Liver (tissue), 9 donors: ENCODE results near the gene PPP1CC. TPM values are rescaled to one million over a fixed set of nuclear protein-coding genes. Genes with fewer than 3 reads are reported as not detected.

Experiments used
- DNase-seq: peaks from one replicate; pipeline ENCODE4 v3.0.0-alpha.2; 2017; ENCODE audit warnings: low spot score
- H3K27ac ChIP-seq, 2 donors: one replicate each; pipeline ENCODE4 v1.7.0; 2013; ENCODE audit warnings: inconsistent platforms in 2 of 2, low read length in 2 of 2, control low read depth in 1 of 2, low read depth in 1 of 2, mild to moderate bottlenecking in 1 of 2
- H3K27me3 ChIP-seq, 4 donors: one replicate each; pipeline versions ENCODE4 v1.6.1 to v1.7.0; 2013; ENCODE audit warnings: low read length in 3 of 4, inconsistent platforms in 1 of 4, mild to moderate bottlenecking in 1 of 4, moderate library complexity in 1 of 4; ENCODE audit not compliant: control insufficient read depth in 4 of 4, insufficient read depth in 4 of 4
- H3K36me3 ChIP-seq, 4 donors: one replicate each; pipeline versions ENCODE4 v1.6.1 to v1.7.0; 2013; ENCODE audit warnings: low read length in 3 of 4, mild to moderate bottlenecking in 3 of 4, low read depth in 1 of 4, moderate library complexity in 1 of 4; ENCODE audit not compliant: control insufficient read depth in 4 of 4, insufficient read depth in 3 of 4
- H3K4me1 ChIP-seq, 4 donors: one replicate each; pipeline versions ENCODE4 v1.6.1 to v1.7.0; 2013; ENCODE audit warnings: low read length in 3 of 4, mild to moderate bottlenecking in 3 of 4, moderate library complexity in 1 of 4; ENCODE audit not compliant: control insufficient read depth in 4 of 4, insufficient read depth in 4 of 4
- H3K4me3 ChIP-seq, 3 donors: one replicate each; pipeline versions ENCODE4 v1.6.1 to v1.7.0; 2013; ENCODE audit warnings: low read length in 3 of 3, control low read depth in 1 of 3, low read depth in 1 of 3, mild to moderate bottlenecking in 1 of 3
- H3K9ac ChIP-seq, 2 donors: one replicate each; pipeline ENCODE4 v1.7.0; 2013; ENCODE audit warnings: low read length in 2 of 2, mild to moderate bottlenecking in 2 of 2, moderate library complexity in 2 of 2, control low read depth in 1 of 2, low read depth in 1 of 2
- H3K9me3 ChIP-seq, 4 donors: one replicate each; pipeline versions ENCODE4 v1.6.1 to v1.7.0; 2013; ENCODE audit warnings: low read length in 3 of 4; ENCODE audit not compliant: control insufficient read depth in 4 of 4
- ATF3 ChIP-seq: IDR thresholded peaks from 2 replicates; pipeline ENCODE4 v1.6.1; 2016; ENCODE audit warnings: antibody characterized with exemption
- CTCF ChIP-seq: fragments of 150-350 bp; IDR thresholded peaks from 2 replicates; pipeline ENCODE4 v1.5.1; 2017; ENCODE audit warnings: improper control_type of control experiment, low read depth, low read length; ENCODE audit not compliant: missing input control
- EGR1 ChIP-seq, 2 donors: IDR thresholded peaks; 2 replicates each; pipeline ENCODE4 v1.6.1; 2016 to 2018; ENCODE audit warnings: antibody characterized with exemption in 2 of 2, low read depth in 2 of 2
- FOXA1 ChIP-seq: IDR thresholded peaks from 2 replicates; pipeline ENCODE4 v1.6.1; 2016; ENCODE audit warnings: antibody characterized with exemption
- FOXA2 ChIP-seq: IDR thresholded peaks from 2 replicates; pipeline ENCODE4 v1.6.1; 2016; ENCODE audit warnings: antibody characterized with exemption
- GABPA ChIP-seq, 2 donors: IDR thresholded peaks in 1 of 2; conservative IDR thresholded peaks in 1 of 2; 2 replicates each; pipeline ENCODE4 v1.6.1; 2016; ENCODE audit warnings: antibody characterized with exemption in 2 of 2, mild to moderate bottlenecking in 1 of 2, moderate library complexity in 1 of 2
- HNF4A ChIP-seq, 2 donors: conservative IDR thresholded peaks; 2 replicates each; pipeline ENCODE4 v1.6.1; 2016; ENCODE audit warnings: antibody characterized with exemption in 2 of 2, mild to moderate bottlenecking in 2 of 2
- JUND ChIP-seq, 2 donors: IDR thresholded peaks; 2 replicates each; pipeline ENCODE4 v1.6.1; 2016; ENCODE audit warnings: antibody characterized with exemption in 2 of 2
- MAX ChIP-seq: IDR thresholded peaks from 2 replicates; pipeline ENCODE4 v1.6.1; 2016; ENCODE audit warnings: antibody characterized with exemption
- NR2F2 ChIP-seq: IDR thresholded peaks from 2 replicates; pipeline ENCODE4 v1.6.1; 2016; ENCODE audit warnings: antibody characterized with exemption
- RAD21 ChIP-seq, 2 donors: IDR thresholded peaks; 2 replicates each; pipeline ENCODE4 v1.6.1; 2016; ENCODE audit warnings: antibody characterized with exemption in 2 of 2, mild to moderate bottlenecking in 2 of 2
- REST ChIP-seq: IDR thresholded peaks from 2 replicates; pipeline ENCODE4 v1.6.1; 2016; ENCODE audit warnings: antibody characterized with exemption, mild to moderate bottlenecking
- RXRA ChIP-seq, 2 donors: IDR thresholded peaks; 2 replicates each; pipeline ENCODE4 v1.6.1; 2017 to 2018; ENCODE audit warnings: antibody characterized with exemption in 2 of 2, mild to moderate bottlenecking in 1 of 2
- SP1 ChIP-seq: IDR thresholded peaks from 2 replicates; pipeline ENCODE4 v1.6.1; 2018; ENCODE audit warnings: antibody characterized with exemption, mild to moderate bottlenecking
- TAF1 ChIP-seq: conservative IDR thresholded peaks from 2 replicates; pipeline ENCODE4 v1.6.1; 2016; ENCODE audit warnings: antibody characterized with exemption, mild to moderate bottlenecking
- YY1 ChIP-seq: IDR thresholded peaks from 2 replicates; pipeline ENCODE4 v1.6.1; 2016; ENCODE audit warnings: antibody characterized with exemption, mild to moderate bottlenecking
- ZBTB33 ChIP-seq: IDR thresholded peaks from 2 replicates; pipeline ENCODE4 v1.6.1; 2016; ENCODE audit warnings: antibody characterized with exemption
- WGBS: extraction: QIAGEN DNeasy Blood & Tissue Kit; methylation state at CpG from one replicate; pipeline ENCODE4 v1.1.7; 2013; 5-methylcytosine and 5-hydroxymethylcytosine counted together
- polyA plus RNA-seq, 2 donors: library from polyadenylated mRNA; stranded (reverse) in 1 of 2; unstranded in 1 of 2; fragments of 200-250 nt in 1 of 2; fragments of >200 nt in 1 of 2; fragmentation: Nextera tagmentation in 1 of 2; extraction: Ambion mirVana in 1 of 2; gene quantifications; one replicate each; pipeline versions ENCODE4 v1.2.1 to v1.2.3, GENCODE V29; 2013 to 2015
- total RNA-seq, 2 donors: library from RNA; depleted of rRNA; stranded (reverse); fragments of >200 nt; gene quantifications; one replicate each; pipeline ENCODE4 v1.2.3, GENCODE V29; 2014
- donor health status: healthy.
- donor health status: healthy.
- donor health status: healthy.
- donor health status: healthy.
- donor health status: healthy.

Gene PPP1CC
- total and polyA plus RNA-seq, 4 donors, result 22.1 to 73.2 (median 36.0) TPM

- DNase-seq, result no peak
- no peaks in the 10 kb centered on the region for H3K27me3 ChIP-seq
- WGBS, result 96% methylated on average over 5 of the region's 5 CpGs
- TF ChIP-seq NR2F2 (no peak), YY1 (no peak), TAF1 (no peak), MAX (no peak), CTCF (no peak), FOXA2 (no peak), REST (no peak), SP1 (no peak), EGR1 (IDR thresholded peaks at IDR 0.05; ENCODE audit: low read depth in 2 of 2) (no peak), RXRA (IDR thresholded peaks at IDR 0.05) (no peak), JUND (IDR thresholded peaks at IDR 0.05) (no peak)
- H3K4me3 ChIP-seq, result no peak overlapping the region
- H3K9me3 ChIP-seq, result no peaks in the 10 kb centered on the region
- no peak overlapping the region for H3K9ac ChIP-seq
- H3K36me3 ChIP-seq, result no peaks in the 10 kb centered on the region
- peaks cover 0 to 6% (median 2%) of the 10 kb centered on the region in 4 donors for H3K4me1 ChIP-seq
- H3K27ac ChIP-seq, result no peak overlapping the region
Observed at GRCh38 chr12:110702081-110702480, 40.6 kb downstream of the PPP1CC start.

GRCh38 chr12:110699591-110700445, 42.9 kb downstream of the PPP1CC start:
- no peaks in the 10 kb centered on the region for H3K27me3 ChIP-seq
- no peaks in the 10 kb centered on the region for H3K9me3 ChIP-seq
- no peak overlapping the region for H3K9ac ChIP-seq
- H3K4me1 ChIP-seq, result peaks cover 0 to 6% (median 2%) of the 10 kb centered on the region in 4 donors
- WGBS, result 89% methylated on average over 28 of the region's 28 CpGs
- no peak overlapping the region for H3K27ac ChIP-seq
- no peak for DNase-seq
- H3K4me3 ChIP-seq, result no peak overlapping the region
- no peaks in the 10 kb centered on the region for H3K36me3 ChIP-seq
- TF ChIP-seq YY1 (no peak), RAD21 (IDR thresholded peaks at IDR 0.05) (no peak), ATF3 (no peak), NR2F2 (no peak), FOXA1 (no peak), MAX (no peak), JUND (IDR thresholded peaks at IDR 0.05) (no peak), CTCF (no peak), TAF1 (no peak), SP1 (no peak), HNF4A (conservative IDR thresholded peaks at IDR 0.05) (no peak), GABPA (IDR thresholded peaks at IDR 0.05 in 1 of 2, conservative IDR thresholded peaks at IDR 0.05 in 1 of 2) (no peak), RXRA (IDR thresholded peaks at IDR 0.05) (no peak), ZBTB33 (no peak)
